ENCODE data around the gene CTNNBL1. TPM values are rescaled to one million over a fixed set of nuclear protein-coding genes. Genes with fewer than 3 reads are reported as not detected.
A peak's percentile ranks its signal among the peaks of the same experiment; 100 is the strongest.

CTNNBL1 gene
- total and polyA plus RNA-seq, 7 experiments from 2014 or later, result 41.7 to 93.4 (median 56.4) TPM

DNA sequence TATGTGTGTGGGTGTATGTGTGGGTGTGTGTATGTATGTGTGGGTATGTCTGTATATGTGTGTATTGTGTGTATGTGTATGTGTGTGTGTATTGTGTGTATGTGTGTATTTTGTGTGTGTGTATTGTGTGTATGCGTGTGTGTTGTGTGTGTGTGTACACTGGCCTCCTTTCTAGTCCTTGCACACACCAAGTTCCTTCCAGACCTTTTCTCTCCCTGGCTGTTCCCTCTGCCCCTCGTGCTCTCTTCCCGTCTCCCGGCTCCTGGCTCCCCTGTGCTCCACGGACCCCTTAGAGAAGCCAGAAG lies 220.5 kb downstream of the CTNNBL1 start:
- POLR2A ChIA-PET, result no interaction called here
- intact Hi-C loops (cut with micrococcal nuclease), result no loop called here
- H3K4me3 ChIP-seq (ENCODE audit: low read length), result no peak overlapping the region
- no peak overlapping the region for H3K27ac ChIP-seq (ENCODE audit: low read depth, low read length)
- Mint-ChIP-seq H3K4me1 (peaks cover 6 to 27% (median 22%) of the 10 kb centered on the region in 7 donors), H3K36me3 (no peaks in the 10 kb centered on the region), H3K27ac (peak overlapping the region in 3 of 9 donors; percentile 9 to 86 (median 75)), H3K4me3 (peak overlapping the region in 8 of 10 donors; percentile 58 to 80 (median 74)), H3K27me3 (peaks cover 16 to 64% (median 34%) of the 10 kb centered on the region in 5 donors), H3K9me3 (peaks cover 0 to 2% (median 0%) of the 10 kb centered on the region in 11 donors)
- no peak for ATAC-seq
- no peak for DNase-seq
- CTCF ChIA-PET, result no interaction called here
- H3K9me3 ChIP-seq (ENCODE audit: control insufficient read depth in 2 of 3, low read length in 3 of 3), result no peaks in the 10 kb centered on the region
- no peaks in the 10 kb centered on the region for H3K36me3 ChIP-seq (ENCODE audit: control insufficient read depth in 2 of 3, insufficient read depth in 3 of 3, low read length in 3 of 3)
- peaks cover 0 to 6% of the 10 kb centered on the region in 2 donors for H3K4me1 ChIP-seq (ENCODE audit: control insufficient read depth in 2 of 2, insufficient read depth in 2 of 2, low read length in 2 of 2)
- no peaks in the 10 kb centered on the region for H3K27me3 ChIP-seq (ENCODE audit: control insufficient read depth in 2 of 2, insufficient read depth in 2 of 2, low read length in 2 of 2)

DNA sequence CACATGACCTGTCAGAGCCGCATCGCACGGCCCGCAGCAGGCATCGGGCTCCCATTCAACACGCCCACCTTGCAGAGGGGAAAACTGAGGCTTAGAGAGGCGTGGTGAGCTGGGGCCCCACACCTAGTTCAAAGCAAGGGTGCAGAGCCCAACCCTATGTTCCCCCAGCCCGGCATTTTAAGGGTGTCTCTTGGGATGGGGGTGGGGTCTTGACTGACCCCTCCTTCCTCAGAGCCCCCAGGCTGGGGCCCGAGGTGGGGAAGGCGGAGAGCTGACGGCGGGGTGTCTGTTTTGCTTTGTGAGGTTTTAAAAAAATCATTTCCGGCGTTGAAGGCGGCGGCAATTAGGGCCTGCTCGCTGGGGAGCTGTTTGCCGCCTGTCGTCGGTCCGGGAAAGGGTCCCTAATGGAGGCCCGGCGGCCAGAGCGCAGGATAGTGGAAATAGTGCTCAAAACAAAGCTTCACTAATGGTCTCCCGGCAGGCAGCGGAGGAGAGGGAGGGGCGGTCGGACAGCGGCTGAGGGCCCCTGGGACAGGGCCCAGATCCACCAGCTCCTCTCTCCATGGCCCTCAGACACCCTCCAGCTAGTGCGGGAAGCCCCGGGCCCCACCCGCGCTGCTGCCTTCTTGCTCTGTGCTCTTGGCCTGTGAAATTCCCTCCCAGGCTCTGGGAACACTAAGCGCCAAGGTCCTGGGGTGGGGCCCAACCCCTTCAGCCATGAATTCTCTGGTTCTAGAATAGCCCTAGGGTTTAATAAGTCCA lies 221.0 kb downstream of the CTNNBL1 start:
- intact Hi-C loops (cut with micrococcal nuclease), result no loop called here
- no peak overlapping the region for H3K4me3 ChIP-seq (ENCODE audit: low read length)
- H3K27me3 ChIP-seq (ENCODE audit: control insufficient read depth in 2 of 2, insufficient read depth in 2 of 2, low read length in 2 of 2), result no peaks in the 10 kb centered on the region
- no peaks in the 10 kb centered on the region for H3K9me3 ChIP-seq (ENCODE audit: control insufficient read depth in 2 of 3, low read length in 3 of 3)
- H3K27ac ChIP-seq (ENCODE audit: low read depth, low read length), result no peak overlapping the region
- Mint-ChIP-seq H3K36me3 (no peaks in the 10 kb centered on the region), H3K4me1 (peaks cover 6 to 27% (median 22%) of the 10 kb centered on the region in 7 donors), H3K27ac (peak overlapping the region in 5 of 9 donors; percentile 73 to 86 (median 77)), H3K27me3 (peaks cover 14 to 64% (median 33%) of the 10 kb centered on the region in 5 donors), H3K9me3 (peaks cover 0 to 2% (median 0%) of the 10 kb centered on the region in 11 donors), H3K4me3 (peak overlapping the region; percentile 44 to 80 (median 74))
- no peaks in the 10 kb centered on the region for H3K36me3 ChIP-seq (ENCODE audit: control insufficient read depth in 2 of 3, insufficient read depth in 3 of 3, low read length in 3 of 3)
- POLR2A ChIA-PET, result no interaction called here
- H3K4me1 ChIP-seq (ENCODE audit: control insufficient read depth in 2 of 2, insufficient read depth in 2 of 2, low read length in 2 of 2), result peaks cover 0 to 6% of the 10 kb centered on the region in 2 donors
- peak in 7 of 9 donors; percentile 12 to 47 (median 35) for DNase-seq
- ATAC-seq, result peak; percentile 51
- CTCF ChIA-PET, result no interaction called here

DNA sequence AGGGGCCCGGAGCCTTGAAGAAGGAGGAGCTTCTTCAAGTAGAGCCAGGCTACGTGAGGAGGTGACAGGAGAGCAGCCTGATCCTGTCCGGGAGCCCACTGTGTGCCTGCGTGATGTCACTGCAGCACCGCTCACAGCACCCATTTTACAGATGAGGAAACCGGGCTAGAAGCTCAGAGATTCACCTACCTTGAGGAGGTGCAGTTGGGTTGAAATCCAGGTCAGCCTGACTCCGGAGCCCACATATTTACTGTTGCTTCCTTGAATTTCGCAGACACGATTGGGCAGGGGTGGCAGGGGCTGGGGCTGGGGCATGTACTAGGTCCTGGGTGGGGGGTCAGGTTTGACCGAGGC lies 221.6 kb downstream of the CTNNBL1 start:
- no peak for ATAC-seq
- H3K27me3 Mint-ChIP-seq, result peaks cover 14 to 60% (median 28%) of the 10 kb centered on the region in 5 donors
- no peaks in the 10 kb centered on the region for H3K27me3 ChIP-seq (ENCODE audit: control insufficient read depth in 2 of 2, insufficient read depth in 2 of 2, low read length in 2 of 2)
- peaks cover 6 to 27% (median 22%) of the 10 kb centered on the region in 7 donors for H3K4me1 Mint-ChIP-seq
- H3K36me3 Mint-ChIP-seq, result no peaks in the 10 kb centered on the region
- no peaks in the 10 kb centered on the region for H3K9me3 ChIP-seq (ENCODE audit: control insufficient read depth in 2 of 3, low read length in 3 of 3)
- H3K9me3 Mint-ChIP-seq, result peaks cover 0 to 2% (median 0%) of the 10 kb centered on the region in 11 donors
- H3K27ac Mint-ChIP-seq, result peak overlapping the region in 1 of 9 donors; percentile 86
- peak overlapping the region in 2 of 10 donors; percentile 72 to 77 for H3K4me3 Mint-ChIP-seq
- CTCF ChIA-PET, result no interaction called here
- POLR2A ChIA-PET, result no interaction called here
- intact Hi-C loops (cut with micrococcal nuclease), result no loop called here
- H3K27ac ChIP-seq (ENCODE audit: low read depth, low read length), result no peak overlapping the region
- peaks cover 0 to 6% of the 10 kb centered on the region in 2 donors for H3K4me1 ChIP-seq (ENCODE audit: control insufficient read depth in 2 of 2, insufficient read depth in 2 of 2, low read length in 2 of 2)
- no peak for DNase-seq
- no peaks in the 10 kb centered on the region for H3K36me3 ChIP-seq (ENCODE audit: control insufficient read depth in 2 of 3, insufficient read depth in 3 of 3, low read length in 3 of 3)
- H3K4me3 ChIP-seq (ENCODE audit: low read length), result no peak overlapping the region

DNA sequence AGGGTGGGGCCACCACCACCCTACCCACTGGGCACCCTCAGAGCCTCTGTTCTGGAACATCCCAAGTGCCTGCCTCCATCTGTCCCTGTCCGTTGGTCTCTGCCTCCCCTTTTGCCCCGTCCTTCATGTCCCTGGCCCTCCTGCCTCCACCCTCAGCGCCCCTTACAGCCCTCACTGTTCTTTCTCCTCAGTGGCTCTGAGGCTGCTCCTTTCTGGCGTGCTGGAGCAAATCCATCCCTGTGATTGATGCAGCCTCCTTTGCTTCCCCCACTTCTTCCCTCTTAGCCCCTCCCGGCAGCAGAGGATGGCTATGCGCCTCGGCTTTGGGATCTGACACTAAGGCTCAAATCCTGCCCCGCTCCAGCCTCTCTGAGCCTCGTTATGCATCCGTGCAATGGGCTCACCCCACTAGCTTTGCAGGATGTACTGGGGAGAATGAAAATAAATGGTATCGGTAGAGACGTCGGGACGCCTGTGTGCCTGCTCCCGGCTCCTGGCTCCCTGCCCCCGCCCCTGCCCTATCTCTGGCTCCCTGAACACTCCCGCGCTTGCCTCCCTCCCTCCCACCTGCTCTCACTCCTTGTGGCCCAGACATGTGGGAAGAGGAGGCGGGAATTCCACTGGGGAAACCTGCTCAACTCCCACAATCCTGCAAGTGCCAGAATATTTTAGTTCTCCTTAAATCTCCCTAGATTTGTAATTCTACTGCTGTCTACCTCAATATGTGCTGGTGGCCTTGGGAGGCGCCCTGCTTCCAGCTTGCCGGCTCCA lies 222.2 kb downstream of the CTNNBL1 start:
- H3K4me1 ChIP-seq (ENCODE audit: control insufficient read depth in 2 of 2, insufficient read depth in 2 of 2, low read length in 2 of 2), result peaks cover 0 to 6% of the 10 kb centered on the region in 2 donors
- H3K36me3 ChIP-seq (ENCODE audit: control insufficient read depth in 2 of 3, insufficient read depth in 3 of 3, low read length in 3 of 3), result no peaks in the 10 kb centered on the region
- no peak overlapping the region for H3K4me3 ChIP-seq (ENCODE audit: low read length)
- Mint-ChIP-seq H3K4me3 (no peak overlapping the region), H3K27ac (peak overlapping the region in 2 of 9 donors; percentile 55 to 71), H3K4me1 (peaks cover 6 to 27% (median 22%) of the 10 kb centered on the region in 7 donors), H3K9me3 (peaks cover 0 to 2% (median 0%) of the 10 kb centered on the region in 11 donors), H3K36me3 (no peaks in the 10 kb centered on the region), H3K27me3 (peaks cover 14 to 58% (median 28%) of the 10 kb centered on the region in 5 donors)
- no peak overlapping the region for H3K27ac ChIP-seq (ENCODE audit: low read depth, low read length)
- CTCF ChIA-PET, result no interaction called here
- H3K9me3 ChIP-seq (ENCODE audit: control insufficient read depth in 2 of 3, low read length in 3 of 3), result no peaks in the 10 kb centered on the region
- intact Hi-C loops (cut with micrococcal nuclease), result no loop called here
- ATAC-seq (no peak), DNase-seq (no peak)
- no peaks in the 10 kb centered on the region for H3K27me3 ChIP-seq (ENCODE audit: control insufficient read depth in 2 of 2, insufficient read depth in 2 of 2, low read length in 2 of 2)
- POLR2A ChIA-PET, result no interaction called here

DNA sequence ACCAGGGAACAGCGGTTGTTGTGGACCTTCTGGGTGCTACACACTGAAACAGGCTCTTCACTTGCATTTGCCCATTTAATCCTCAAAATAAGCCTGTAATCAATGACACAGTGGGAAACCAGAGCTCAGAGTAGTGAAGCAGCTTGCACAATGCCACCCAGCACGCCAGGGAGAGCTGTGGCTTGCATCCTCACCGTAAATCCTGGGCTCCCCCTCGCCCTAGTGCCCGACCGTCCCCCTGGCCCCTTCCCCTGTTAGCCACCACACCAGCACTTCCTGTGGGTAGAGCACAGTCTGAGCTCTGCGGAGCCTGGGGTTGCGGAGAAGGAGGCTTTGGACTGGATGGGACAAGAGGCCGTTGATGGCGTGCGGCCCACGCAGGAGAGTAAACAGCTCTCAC lies 223.6 kb downstream of the CTNNBL1 start:
- H3K36me3 ChIP-seq (ENCODE audit: control insufficient read depth in 2 of 3, insufficient read depth in 3 of 3, low read length in 3 of 3), result no peaks in the 10 kb centered on the region
- Mint-ChIP-seq H3K27ac (no peak overlapping the region), H3K36me3 (no peaks in the 10 kb centered on the region), H3K4me1 (peaks cover 11 to 27% (median 19%) of the 10 kb centered on the region in 7 donors), H3K4me3 (no peak overlapping the region), H3K9me3 (peaks cover 0 to 4% (median 0%) of the 10 kb centered on the region in 11 donors), H3K27me3 (peaks cover 11 to 49% (median 22%) of the 10 kb centered on the region in 5 donors)
- DNase-seq, result no peak
- H3K27ac ChIP-seq (ENCODE audit: low read depth, low read length), result no peak overlapping the region
- H3K4me3 ChIP-seq (ENCODE audit: low read length), result no peak overlapping the region
- H3K4me1 ChIP-seq (ENCODE audit: control insufficient read depth in 2 of 2, insufficient read depth in 2 of 2, low read length in 2 of 2), result peaks cover 0 to 6% of the 10 kb centered on the region in 2 donors
- no peak for ATAC-seq
- ChIA-PET CTCF (no interaction called here), POLR2A (no interaction called here)
- no peaks in the 10 kb centered on the region for H3K9me3 ChIP-seq (ENCODE audit: control insufficient read depth in 2 of 3, low read length in 3 of 3)
- intact Hi-C loops (cut with micrococcal nuclease), result no loop called here
- H3K27me3 ChIP-seq (ENCODE audit: control insufficient read depth in 2 of 2, insufficient read depth in 2 of 2, low read length in 2 of 2), result no peaks in the 10 kb centered on the region

DNA sequence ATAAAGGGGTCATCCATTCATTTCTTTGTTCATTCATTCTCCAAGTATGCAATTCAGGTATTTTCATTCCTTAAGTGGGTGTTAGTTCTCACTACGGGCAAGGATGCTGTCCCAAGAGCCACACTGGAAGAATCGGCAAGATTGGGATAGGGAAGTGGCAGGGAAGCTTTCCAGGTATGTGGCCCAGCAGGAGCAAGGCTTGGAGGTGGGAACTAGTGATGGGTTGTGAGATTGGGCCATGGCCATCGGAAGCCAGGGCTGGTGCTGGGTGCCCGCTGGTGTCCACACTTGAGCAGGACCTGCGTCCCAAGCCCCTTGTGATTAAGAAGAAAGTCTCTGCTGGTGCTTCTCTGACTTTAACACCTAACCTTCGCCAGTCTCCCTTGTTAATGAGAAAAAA lies 224.2 kb downstream of the CTNNBL1 start:
- Mint-ChIP-seq H3K36me3 (no peaks in the 10 kb centered on the region), H3K27ac (no peak overlapping the region), H3K9me3 (peaks cover 0 to 2% (median 0%) of the 10 kb centered on the region in 11 donors), H3K4me1 (peaks cover 9 to 22% (median 15%) of the 10 kb centered on the region in 7 donors), H3K4me3 (no peak overlapping the region), H3K27me3 (peaks cover 5 to 43% (median 16%) of the 10 kb centered on the region in 5 donors)
- Histone ChIP-seq H3K27me3 (ENCODE audit: control insufficient read depth in 2 of 2, insufficient read depth in 2 of 2, low read length in 2 of 2) (no peaks in the 10 kb centered on the region), H3K36me3 (ENCODE audit: control insufficient read depth in 2 of 3, insufficient read depth in 3 of 3, low read length in 3 of 3) (no peaks in the 10 kb centered on the region), H3K27ac (ENCODE audit: low read depth, low read length) (no peak overlapping the region), H3K4me1 (ENCODE audit: control insufficient read depth in 2 of 2, insufficient read depth in 2 of 2, low read length in 2 of 2) (peaks cover 0 to 6% of the 10 kb centered on the region in 2 donors), H3K4me3 (ENCODE audit: low read length) (no peak overlapping the region), H3K9me3 (ENCODE audit: control insufficient read depth in 2 of 3, low read length in 3 of 3) (no peaks in the 10 kb centered on the region)
- ChIA-PET POLR2A (no interaction called here), CTCF (no interaction called here)
- intact Hi-C loops (cut with micrococcal nuclease), result no loop called here
- ATAC-seq, result no peak
- no peak for DNase-seq

Measured in naive thymus-derived CD4-positive, alpha-beta T cell (primary cell).